ENCODE data around the gene FIG4.

DNA sequence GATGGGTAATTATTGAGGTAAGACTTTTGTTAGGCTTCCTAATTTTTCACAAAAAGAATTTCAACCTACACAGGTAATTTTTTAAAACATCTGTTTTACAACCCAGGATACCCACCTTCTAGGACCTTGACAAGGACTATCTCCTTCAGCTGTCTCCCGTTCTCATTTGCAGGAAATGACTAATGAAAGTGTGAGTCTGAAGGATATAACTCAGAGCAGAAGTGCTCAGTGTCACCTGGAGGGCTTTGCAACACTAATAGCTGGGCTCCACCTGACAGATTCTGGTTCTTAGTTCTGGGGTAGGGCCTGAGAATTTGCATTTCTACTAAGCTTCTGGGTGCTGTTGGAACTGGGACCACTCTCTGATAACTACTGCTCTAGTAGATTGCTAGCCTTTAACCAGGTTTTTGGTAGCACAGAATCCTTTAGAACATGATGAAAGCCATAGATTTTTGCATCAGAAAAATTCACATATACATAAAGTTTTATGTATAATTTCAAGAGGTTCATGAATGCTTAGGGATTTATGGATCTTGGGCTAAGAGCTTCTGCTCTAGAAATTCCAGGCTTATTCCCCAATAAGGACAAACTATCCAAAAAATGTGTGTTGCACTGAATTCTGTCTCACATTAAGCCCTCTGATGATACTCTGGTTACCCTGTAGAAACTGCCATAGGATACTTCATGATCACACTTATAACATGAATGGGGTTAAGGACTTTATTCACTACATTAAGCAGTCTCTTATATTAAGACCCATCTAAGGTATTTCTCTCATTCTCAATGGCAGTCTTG is 30.4 kb upstream of the FIG4 start:
- TF ChIP-seq POLR2A (IDR thresholded peaks at IDR 0.05) (no peak), EP300 (IDR thresholded peaks at IDR 0.05) (no peak)
- TF ChIP-seq, protein P1, sequence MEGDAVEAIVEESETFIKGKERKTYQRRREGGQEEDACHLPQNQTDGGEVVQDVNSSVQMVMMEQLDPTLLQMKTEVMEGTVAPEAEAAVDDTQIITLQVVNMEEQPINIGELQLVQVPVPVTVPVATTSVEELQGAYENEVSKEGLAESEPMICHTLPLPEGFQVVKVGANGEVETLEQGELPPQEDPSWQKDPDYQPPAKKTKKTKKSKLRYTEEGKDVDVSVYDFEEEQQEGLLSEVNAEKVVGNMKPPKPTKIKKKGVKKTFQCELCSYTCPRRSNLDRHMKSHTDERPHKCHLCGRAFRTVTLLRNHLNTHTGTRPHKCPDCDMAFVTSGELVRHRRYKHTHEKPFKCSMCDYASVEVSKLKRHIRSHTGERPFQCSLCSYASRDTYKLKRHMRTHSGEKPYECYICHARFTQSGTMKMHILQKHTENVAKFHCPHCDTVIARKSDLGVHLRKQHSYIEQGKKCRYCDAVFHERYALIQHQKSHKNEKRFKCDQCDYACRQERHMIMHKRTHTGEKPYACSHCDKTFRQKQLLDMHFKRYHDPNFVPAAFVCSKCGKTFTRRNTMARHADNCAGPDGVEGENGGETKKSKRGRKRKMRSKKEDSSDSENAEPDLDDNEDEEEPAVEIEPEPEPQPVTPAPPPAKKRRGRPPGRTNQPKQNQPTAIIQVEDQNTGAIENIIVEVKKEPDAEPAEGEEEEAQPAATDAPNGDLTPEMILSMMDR (IDR thresholded peaks at IDR 0.05), result no peak

Data from stomach (tissue), 4 donors.